ENCODE measurements around the gene CNTN5.

DNA sequence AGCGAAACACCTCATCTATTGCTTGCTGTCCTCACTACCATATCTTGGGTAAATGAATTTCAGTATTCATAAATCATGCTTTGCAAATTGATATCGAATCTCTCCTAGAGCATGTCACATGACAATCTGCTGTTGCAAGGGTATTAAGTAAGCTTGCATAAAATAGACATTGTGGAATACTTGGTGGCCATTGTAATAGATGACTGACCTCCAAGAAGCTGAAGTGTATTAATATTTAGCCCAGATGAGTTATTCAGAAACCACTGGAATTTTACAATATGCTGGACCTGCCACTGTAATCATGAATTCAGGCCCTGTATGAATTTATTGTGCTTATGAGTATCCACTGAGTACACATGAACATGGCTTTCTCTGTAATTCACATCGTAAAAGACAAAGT, 1376.7 kb downstream of the CNTN5 start:
- TF ChIP-seq CTCF (IDR thresholded peaks at IDR 0.05) (no peak), POLR2A (IDR thresholded peaks at IDR 0.05) (no peak)

Data from lower leg skin (tissue), 3 donors.